KOPT-K1 (cell line): ENCODE data around the gene BABAM1.

Experiments
- H3K27ac ChIP-seq: fragments of 200-600 bp; sonication (generic); 2 replicates; pipeline ENCODE4 v1.5.1; 2016; ENCODE audit warnings: antibody characterized with exemption, mild to moderate bottlenecking, low read depth, low read length; ENCODE audit not compliant: poor library complexity, severe bottlenecking
- H3K36me3 ChIP-seq: fragments of 200-600 bp; sonication (generic); 2 replicates; pipeline ENCODE4 v1.5.1; 2017; ENCODE audit warnings: antibody characterized with exemption, mild to moderate bottlenecking, low read length, moderate library complexity; ENCODE audit not compliant: insufficient read depth
- H3K9me3 ChIP-seq: fragments of 200-600 bp; sonication (generic); 2 replicates; pipeline ENCODE4 v1.5.1; 2017; ENCODE audit warnings: antibody characterized with exemption, low read length, mild to moderate bottlenecking; ENCODE audit not compliant: insufficient read depth, poor library complexity, severe bottlenecking

The BABAM1 gene

DNA sequence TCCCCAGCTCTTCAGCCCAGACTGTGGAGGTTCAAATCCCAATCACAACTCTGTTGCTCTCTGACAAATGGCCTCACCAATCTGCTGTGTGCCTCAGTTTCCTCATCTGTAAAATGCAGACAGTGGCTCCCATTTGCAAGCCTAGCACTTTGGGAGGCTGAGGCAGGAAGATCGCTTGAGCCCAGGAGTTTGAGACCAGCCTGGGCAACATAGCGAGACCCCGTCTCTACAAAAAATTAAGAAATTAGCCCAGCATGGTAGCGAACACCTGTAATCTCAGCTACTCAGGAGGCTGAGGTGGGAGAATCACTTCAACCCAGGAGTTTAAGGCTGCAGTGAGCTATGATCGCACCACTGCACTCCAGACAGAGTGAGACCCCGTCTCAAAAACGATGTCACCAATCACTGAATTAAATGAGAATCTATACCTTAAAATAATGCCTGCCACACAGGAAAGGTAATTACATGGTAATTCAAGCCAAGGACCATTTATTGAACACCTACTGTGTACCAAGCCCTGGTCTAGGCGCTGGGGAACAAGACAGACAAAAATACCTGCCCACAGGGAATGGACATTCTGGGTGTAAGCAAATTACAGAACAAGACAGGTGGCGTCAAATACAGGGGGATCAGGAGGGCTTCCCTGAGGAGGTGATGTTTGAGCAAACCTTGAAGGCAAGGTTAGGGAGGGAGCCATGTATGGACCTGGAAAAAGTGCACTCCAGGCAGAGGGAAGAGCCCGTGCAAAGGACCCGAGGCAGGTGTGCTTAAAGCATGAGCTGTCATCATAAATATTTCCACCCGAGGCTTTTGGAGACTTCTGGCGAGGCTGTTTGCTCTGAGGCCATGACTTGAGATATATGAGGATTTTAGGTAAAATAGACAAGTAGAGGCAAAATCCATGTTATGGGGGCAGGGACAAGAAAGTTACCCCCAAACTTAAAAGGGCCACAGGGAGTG lies 29.2 kb upstream of the BABAM1 start:
- H3K27ac ChIP-seq = no peak overlapping the region
- H3K36me3 ChIP-seq = no peaks in the 10 kb centered on the region; the same call in 1 of the 2 replicates
- no peaks in the 10 kb centered on the region for H3K9me3 ChIP-seq

- Histone ChIP-seq H3K27ac (no peak overlapping the region), H3K9me3 (no peaks in the 10 kb centered on the region), H3K36me3 (no peaks in the 10 kb centered on the region)
These were observed 27.0 kb upstream of the BABAM1 start for GRCh38 chr19:17240062-17240752.

DNA sequence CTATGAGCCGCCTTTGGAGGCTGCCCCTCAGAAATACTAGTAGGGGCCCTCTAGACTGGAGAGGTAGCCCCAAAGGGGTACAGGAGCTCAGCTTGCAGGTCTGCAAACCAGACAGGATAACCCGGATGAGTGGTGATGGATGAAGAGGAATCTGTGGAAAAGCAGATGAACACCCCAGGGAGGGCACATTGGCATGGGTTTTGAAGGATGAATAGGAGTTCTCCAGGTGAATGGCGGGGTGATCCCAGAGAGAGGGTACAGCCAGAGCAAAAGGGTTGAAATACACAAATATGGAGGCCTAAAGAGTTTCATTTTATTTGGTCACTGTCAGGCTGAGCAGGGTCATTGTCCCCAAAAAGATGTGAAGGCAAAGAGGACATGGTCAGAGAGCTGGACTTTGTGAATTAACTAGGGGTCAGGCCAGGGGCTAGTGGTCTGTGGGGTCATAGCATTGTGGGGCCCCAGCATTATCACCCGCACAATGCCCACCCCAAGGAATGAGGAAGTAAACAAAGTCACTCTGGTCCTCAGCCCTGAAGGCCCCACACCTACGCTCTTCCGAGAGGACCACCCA lies 26.3 kb upstream of the BABAM1 start:
- H3K36me3 ChIP-seq = no peaks in the 10 kb centered on the region
- H3K9me3 ChIP-seq = no peaks in the 10 kb centered on the region
- no peak overlapping the region for H3K27ac ChIP-seq

DNA sequence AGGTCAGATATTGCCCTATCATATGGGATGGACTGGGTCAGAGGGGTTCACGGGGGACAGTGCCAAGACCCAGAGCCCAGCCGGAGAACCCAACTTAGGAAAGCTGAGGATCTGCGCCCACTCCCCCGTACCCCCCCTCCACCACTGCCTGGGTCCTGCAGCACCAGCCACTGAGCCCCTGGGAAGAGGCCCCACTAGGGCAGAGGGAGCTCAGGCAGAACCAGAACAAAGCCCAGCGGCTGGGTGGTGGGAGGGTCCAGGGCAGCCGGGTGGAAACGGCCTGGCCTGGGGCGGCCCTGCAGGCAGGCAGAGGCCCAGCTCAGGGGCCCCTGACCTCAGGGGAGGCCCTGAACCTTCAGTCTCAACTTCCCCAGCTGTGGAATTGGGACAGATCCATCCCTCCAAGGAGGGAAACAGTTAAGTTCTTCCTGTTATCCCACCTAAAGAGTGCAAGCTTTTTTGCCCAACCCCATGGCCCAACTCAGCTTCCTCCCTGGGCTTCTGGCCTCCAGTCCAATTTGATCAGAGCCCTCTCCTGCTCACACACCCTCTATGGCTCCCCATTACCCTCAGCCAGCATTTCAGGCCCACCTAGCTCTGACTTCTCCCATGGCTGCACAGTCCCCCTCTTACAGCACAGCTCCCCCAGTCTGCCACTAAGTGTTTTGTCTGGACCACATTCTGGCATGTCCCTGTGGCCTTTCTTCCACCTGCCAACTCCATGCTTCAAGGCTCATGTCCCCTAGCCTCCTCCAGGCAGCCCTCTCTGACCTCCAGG lies 24.6 kb upstream of the BABAM1 start:
- H3K36me3 ChIP-seq = no peaks in the 10 kb centered on the region
- no peaks in the 10 kb centered on the region for H3K9me3 ChIP-seq
- H3K27ac ChIP-seq = no peak overlapping the region

- H3K36me3 ChIP-seq = no peaks in the 10 kb centered on the region
- no peaks in the 10 kb centered on the region for H3K9me3 ChIP-seq
- no peak overlapping the region for H3K27ac ChIP-seq
These were observed 23.9 kb upstream of the BABAM1 start for GRCh38 chr19:17243211-17243829.

DNA sequence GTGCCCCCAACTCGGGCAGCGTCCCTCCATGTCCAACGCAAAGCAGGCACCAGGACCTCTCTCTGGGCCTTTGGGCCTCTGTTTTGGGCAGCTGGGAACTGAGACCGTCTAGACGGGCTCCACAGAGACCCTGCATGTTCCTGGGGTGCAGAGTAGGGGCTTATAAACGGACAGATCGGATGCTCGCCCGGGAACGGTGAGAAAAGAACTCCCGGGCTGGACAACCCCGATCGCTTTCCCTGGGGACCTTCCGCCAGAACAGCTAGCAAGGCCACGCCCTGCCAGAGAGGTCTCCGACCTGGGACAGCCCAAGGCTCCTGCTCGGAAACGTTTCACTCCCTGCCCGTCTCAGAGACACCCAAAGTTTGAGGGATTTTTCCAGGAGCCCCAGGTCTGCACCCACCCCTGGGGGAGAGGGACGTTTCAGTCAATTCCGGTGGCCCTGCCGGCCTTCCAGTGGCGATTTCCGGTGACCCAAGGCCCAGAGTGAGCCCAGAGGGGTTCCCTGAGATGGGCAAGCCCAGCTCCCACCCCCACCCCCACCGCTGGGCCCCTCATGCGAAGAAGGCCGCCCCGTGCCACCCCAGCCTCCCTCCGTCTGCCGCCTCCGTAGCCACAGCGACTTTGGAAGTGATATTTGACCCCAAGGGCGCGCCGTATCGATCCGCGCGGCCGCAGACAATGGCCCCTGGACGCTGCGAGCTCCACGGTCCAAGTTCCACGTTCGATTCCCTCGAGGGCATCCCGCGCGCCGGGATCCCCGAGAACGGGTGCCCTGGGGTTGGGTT lies 23.2 kb upstream of the BABAM1 start:
- Histone ChIP-seq H3K27ac (no peak overlapping the region), H3K9me3 (no peaks in the 10 kb centered on the region), H3K36me3 (no peaks in the 10 kb centered on the region)

GRCh38 chr19:17244618-17245534 lies 22.4 kb upstream of the BABAM1 start:
- peak overlapping the region; percentile 28 for H3K27ac ChIP-seq
- H3K36me3 ChIP-seq = no peaks in the 10 kb centered on the region
- no peaks in the 10 kb centered on the region for H3K9me3 ChIP-seq

- H3K27ac ChIP-seq = peak within 1 kb of the TSS; percentile 55
- H3K36me3 ChIP-seq = no peaks in the 10 kb centered on the region
- no peaks in the 10 kb centered on the region for H3K9me3 ChIP-seq
These were observed 21.7 kb upstream of the BABAM1 start, which contains the start of gene NR2F6 for GRCh38 chr19:17245535-17245984. TSS of gene NR2F6 (minus strand) at chr19:17245919. CDS start at chr19:17245220, 699 bp downstream.

- no peak overlapping the region for H3K27ac ChIP-seq
- no peaks in the 10 kb centered on the region for H3K9me3 ChIP-seq
- H3K36me3 ChIP-seq = no peaks in the 10 kb centered on the region
These were observed 20.4 kb upstream of the BABAM1 start for GRCh38 chr19:17246681-17247425.

DNA sequence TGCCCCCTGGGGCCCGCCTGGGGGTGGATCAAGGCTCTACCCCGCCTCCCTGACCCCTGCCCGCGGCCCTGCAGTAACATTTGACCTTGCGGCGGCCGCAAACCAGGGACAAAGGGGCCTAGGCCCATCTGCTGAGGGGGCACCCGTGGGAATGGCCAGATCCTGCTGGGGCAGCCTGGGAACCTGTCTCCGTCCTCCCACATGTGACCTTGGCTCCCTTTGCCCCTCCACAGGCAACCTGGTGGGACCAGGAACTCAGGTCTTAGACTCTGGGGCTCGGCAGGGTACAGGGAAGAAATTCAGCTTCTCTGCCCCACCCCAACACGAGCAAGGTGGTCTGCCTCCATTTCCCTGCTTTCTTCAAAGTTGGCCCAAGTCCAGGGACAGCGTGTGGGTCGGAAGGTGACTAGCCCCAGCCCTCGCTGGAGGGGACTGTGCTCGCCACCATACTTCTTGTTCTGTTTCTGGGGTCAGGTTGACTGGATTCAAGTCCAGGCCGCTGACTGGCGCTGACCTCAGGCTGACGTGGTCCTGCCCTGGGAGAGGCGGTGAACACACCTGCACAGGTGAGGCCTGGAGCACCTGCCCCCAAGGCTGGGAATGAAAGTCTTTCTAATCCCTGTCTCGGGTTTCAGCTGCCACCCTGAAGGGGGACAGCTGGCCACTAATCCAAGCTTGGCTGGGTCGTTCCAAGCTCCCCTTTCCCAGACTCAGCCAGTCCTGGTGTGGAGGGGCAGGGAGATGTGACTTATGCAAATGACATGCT lies 19.0 kb upstream of the BABAM1 start:
- no peaks in the 10 kb centered on the region for H3K36me3 ChIP-seq
- no peaks in the 10 kb centered on the region for H3K9me3 ChIP-seq
- H3K27ac ChIP-seq = no peak overlapping the region

- Histone ChIP-seq H3K9me3 (no peaks in the 10 kb centered on the region), H3K27ac (no peak overlapping the region), H3K36me3 (no peaks in the 10 kb centered on the region)
These were observed 17.2 kb upstream of the BABAM1 start for GRCh38 chr19:17249887-17250548.
